ENCODE measurements around the gene POLR1A. TPM values are rescaled to one million over a fixed set of nuclear protein-coding genes. Genes with fewer than 3 reads are reported as not detected.

POLR1A gene
- 10 to 100 TPM; 18.8 to 44.4 (median 21.7) TPM for total RNA-seq
- 1 to 10 TPM; 2.9 to 5.1 TPM for polyA plus RNA-seq
- 70.4 reads per million, percentile 78 among the genes with 10 or more reads in this experiment for total RNA-seq

- Histone ChIP-seq H3K36me3 (ENCODE audit: control insufficient read depth in 2 of 3, insufficient read depth in 3 of 3, low read length in 3 of 3) (peaks cover 0 to 13% (median 12%) of the 10 kb centered on the region in 3 experiments), H3K27me3 (ENCODE audit: control insufficient read depth in 2 of 2, insufficient read depth in 2 of 2, low read length in 2 of 2) (no peaks in the 10 kb centered on the region), H3K9me3 (ENCODE audit: control insufficient read depth in 2 of 3, low read length in 3 of 3) (no peaks in the 10 kb centered on the region), H3K4me1 (ENCODE audit: control insufficient read depth in 2 of 2, insufficient read depth in 2 of 2, low read length in 2 of 2) (peaks cover 20 to 28% of the 10 kb centered on the region in 2 donors), H3K4me3 (ENCODE audit: low read length) (peak within 1 kb of the TSS; percentile 95), H3K27ac (ENCODE audit: low read depth, low read length) (peak within 1 kb of the TSS; percentile 86)
- POLR2A ChIA-PET = interaction anchor here (0.6 to 2.3 kb wide), 23 partner anchors 9 to 501 kb away, joined by 3 to 17 read pairs (median 4); partner anchors contain the start of genes C2orf68, IMMT, KDM3A and MRPL35
- intact Hi-C loops (cut with micrococcal nuclease) = loop anchor here (1.0 to 10.0 kb wide), 15 partner anchors 90 to 751 kb away; partner anchors contain the start of genes ELMOD3 (in 2 of the 2), RETSAT (in 2 of the 2), USP39 (in 2 of the 2) and C2orf68 (in 1 of the 2)
- Mint-ChIP-seq H3K4me1 (peaks cover 37 to 86% (median 76%) of the 10 kb centered on the region in 7 donors), H3K36me3 (peaks cover 4 to 31% (median 20%) of the 10 kb centered on the region in 5 donors), H3K27ac (peak within 1 kb of the TSS; percentile 95 to 100 (median 99)), H3K9me3 (peaks cover 0 to 3% (median 0%) of the 10 kb centered on the region in 11 donors), H3K27me3 (no peaks in the 10 kb centered on the region), H3K4me3 (peak within 1 kb of the TSS; percentile 90 to 97 (median 92))
- CTCF ChIA-PET = interaction anchor here (0.6 to 1.5 kb wide), 4 partner anchors 90 to 278 kb away, joined by 3 to 5 read pairs (median 3); partner anchors contain the start of genes IMMT and ST3GAL5
- ATAC-seq (peak; percentile 86), DNase-seq (peak; percentile 61 to 91 (median 89))
Observed at GRCh38 chr2:86105252-86105968, at the start of gene POLR1A. POLR1A (minus strand) TSS chr2:86105886; CDS start chr2:86105776, 110 bp downstream.

DNA sequence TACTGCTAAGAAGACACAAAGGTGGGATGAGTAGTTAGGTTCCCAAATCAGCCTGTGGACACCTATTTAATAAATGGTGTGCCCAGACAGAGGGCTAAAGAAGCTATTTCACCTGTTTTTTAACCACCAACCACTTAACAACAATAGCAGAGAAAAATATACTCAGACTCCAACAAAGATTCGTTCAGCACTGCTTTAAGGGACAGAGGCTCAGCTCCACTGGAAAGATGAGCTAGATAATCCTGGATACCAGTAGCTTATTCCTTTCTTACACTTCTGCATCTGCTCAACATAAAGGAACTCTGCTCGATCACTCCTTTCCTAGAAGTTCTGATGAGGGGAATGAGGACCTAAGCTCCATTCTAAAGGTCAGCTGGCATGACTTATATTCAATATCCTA, 44.8 kb upstream of the POLR1A start:
- Histone ChIP-seq H3K9me3 (ENCODE audit: control insufficient read depth in 2 of 3, low read length in 3 of 3) (no peaks in the 10 kb centered on the region), H3K4me3 (ENCODE audit: low read length) (no peak overlapping the region), H3K27ac (ENCODE audit: low read depth, low read length) (no peak overlapping the region), H3K36me3 (ENCODE audit: control insufficient read depth in 2 of 3, insufficient read depth in 3 of 3, low read length in 3 of 3) (peaks cover 23 to 79% (median 32%) of the 10 kb centered on the region in 3 experiments), H3K4me1 (ENCODE audit: control insufficient read depth in 2 of 2, insufficient read depth in 2 of 2, low read length in 2 of 2) (no peaks in the 10 kb centered on the region), H3K27me3 (ENCODE audit: control insufficient read depth in 2 of 2, insufficient read depth in 2 of 2, low read length in 2 of 2) (no peaks in the 10 kb centered on the region)
- H3K4me1 Mint-ChIP-seq = peaks cover 0 to 8% (median 0%) of the 10 kb centered on the region in 7 donors
- intact Hi-C loops (cut with micrococcal nuclease) = no loop called here
- no peak for ATAC-seq
- POLR2A ChIA-PET = interaction anchor here (1.1 kb wide), 1 partner anchor 44 kb away, joined by 3 read pairs; the partner anchor contains the start of genes POLR1A and PTCD3
- H3K27me3 Mint-ChIP-seq = no peaks in the 10 kb centered on the region
- CTCF ChIA-PET = interaction anchor here (1.0 kb wide), 1 partner anchor 324 kb away, joined by 3 read pairs; no protein-coding TSS in a partner anchor
- no peaks in the 10 kb centered on the region for H3K9me3 Mint-ChIP-seq
- peaks cover 7 to 48% (median 30%) of the 10 kb centered on the region in 5 donors for H3K36me3 Mint-ChIP-seq
- no peak overlapping the region for H3K4me3 Mint-ChIP-seq
- H3K27ac Mint-ChIP-seq = peak overlapping the region in 5 of 9 donors; percentile 25 to 84 (median 48)
- no peak for DNase-seq

DNA sequence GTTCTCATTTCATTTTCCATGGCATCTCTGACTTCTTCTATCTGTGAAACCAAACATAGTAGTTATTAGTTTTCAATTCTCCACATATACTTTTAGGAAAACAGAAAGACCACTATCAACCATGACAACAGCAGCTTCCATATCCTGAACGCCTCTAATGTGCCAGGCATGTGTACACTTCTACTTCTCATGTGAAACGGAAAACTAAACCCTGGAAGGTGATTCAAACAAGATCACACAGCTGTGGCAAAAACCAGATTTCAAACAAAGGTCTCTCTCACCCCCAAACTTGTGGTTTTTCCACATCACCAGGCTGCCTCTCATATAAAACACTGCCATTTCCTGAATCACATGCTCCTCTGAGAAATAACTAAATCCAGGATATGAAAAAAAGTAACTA, 42.1 kb upstream of the POLR1A start:
- Mint-ChIP-seq H3K27ac (peak overlapping the region in 5 of 9 donors; percentile 8 to 48 (median 15)), H3K36me3 (peaks cover 7 to 49% (median 37%) of the 10 kb centered on the region in 5 donors), H3K4me1 (peaks cover 0 to 8% (median 0%) of the 10 kb centered on the region in 7 donors), H3K4me3 (no peak overlapping the region), H3K9me3 (no peaks in the 10 kb centered on the region), H3K27me3 (no peaks in the 10 kb centered on the region)
- Histone ChIP-seq H3K36me3 (ENCODE audit: control insufficient read depth in 2 of 3, insufficient read depth in 3 of 3, low read length in 3 of 3) (peaks cover 16 to 86% (median 36%) of the 10 kb centered on the region in 3 experiments), H3K9me3 (ENCODE audit: control insufficient read depth in 2 of 3, low read length in 3 of 3) (no peaks in the 10 kb centered on the region), H3K4me1 (ENCODE audit: control insufficient read depth in 2 of 2, insufficient read depth in 2 of 2, low read length in 2 of 2) (no peaks in the 10 kb centered on the region), H3K4me3 (ENCODE audit: low read length) (no peak overlapping the region), H3K27me3 (ENCODE audit: control insufficient read depth in 2 of 2, insufficient read depth in 2 of 2, low read length in 2 of 2) (no peaks in the 10 kb centered on the region), H3K27ac (ENCODE audit: low read depth, low read length) (no peak overlapping the region)
- ChIA-PET CTCF (interaction anchor here (0.6 kb wide), 1 partner anchor 29 kb away, joined by 5 read pairs; no protein-coding TSS in a partner anchor), POLR2A (interaction anchor here (0.6 kb wide), 1 partner anchor 39 kb away, joined by 3 read pairs; no protein-coding TSS in a partner anchor)
- intact Hi-C loops (cut with micrococcal nuclease) = no loop called here
- DNase-seq (no peak), ATAC-seq (no peak)

DNA sequence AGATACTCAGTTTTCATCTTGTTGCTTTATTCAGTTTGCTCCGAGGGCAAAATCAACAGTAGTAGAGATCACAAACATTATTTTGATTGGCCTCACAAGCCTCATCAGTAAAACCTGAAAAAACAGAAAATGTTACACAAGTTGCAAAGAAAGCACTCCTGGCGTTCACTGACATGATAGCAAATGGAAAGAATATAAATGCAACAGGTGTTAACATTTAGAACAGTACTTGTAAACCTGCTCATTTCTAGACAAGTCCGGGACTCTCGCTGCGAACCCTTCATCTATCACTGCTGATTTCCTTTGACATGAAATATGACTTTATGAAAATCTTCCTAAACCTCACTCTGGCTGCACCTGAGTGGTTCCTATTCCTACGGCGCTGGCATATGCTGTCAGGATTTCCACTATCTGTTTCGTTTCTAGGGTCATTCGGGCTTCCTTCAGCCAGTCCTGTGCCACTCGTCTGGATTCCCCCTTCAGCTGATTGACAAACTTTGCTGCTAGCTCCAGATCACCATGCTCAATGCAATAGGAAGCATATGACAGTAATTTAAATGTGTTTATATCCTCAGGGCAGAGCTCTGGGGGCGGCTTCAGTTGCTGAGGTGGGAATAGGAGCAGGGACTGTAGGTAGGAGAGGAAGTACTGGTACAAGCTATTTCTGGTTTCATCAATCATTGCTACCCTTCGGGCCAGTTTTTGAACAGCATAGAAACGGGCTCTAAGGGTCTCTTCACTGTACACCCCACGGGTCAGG, 38.4 kb upstream of the POLR1A start:
- Mint-ChIP-seq H3K27me3 (no peaks in the 10 kb centered on the region), H3K36me3 (peaks cover 4 to 42% (median 27%) of the 10 kb centered on the region in 5 donors), H3K4me3 (no peak overlapping the region), H3K4me1 (peaks cover 0 to 10% (median 2%) of the 10 kb centered on the region in 7 donors), H3K9me3 (no peaks in the 10 kb centered on the region), H3K27ac (peak overlapping the region in 4 of 9 donors; percentile 20 to 51 (median 36))
- DNase-seq (no peak), ATAC-seq (no peak)
- ChIA-PET POLR2A (no interaction called here), CTCF (no interaction called here)
- no peaks in the 10 kb centered on the region for H3K27me3 ChIP-seq (ENCODE audit: control insufficient read depth in 2 of 2, insufficient read depth in 2 of 2, low read length in 2 of 2)
- H3K36me3 ChIP-seq (ENCODE audit: control insufficient read depth in 2 of 3, insufficient read depth in 3 of 3, low read length in 3 of 3) = peaks cover 16 to 89% (median 22%) of the 10 kb centered on the region in 3 experiments
- no peaks in the 10 kb centered on the region for H3K9me3 ChIP-seq (ENCODE audit: control insufficient read depth in 2 of 3, low read length in 3 of 3)
- intact Hi-C loops (cut with micrococcal nuclease) = no loop called here
- H3K4me3 ChIP-seq (ENCODE audit: low read length) = no peak overlapping the region
- H3K27ac ChIP-seq (ENCODE audit: low read depth, low read length) = no peak overlapping the region
- H3K4me1 ChIP-seq (ENCODE audit: control insufficient read depth in 2 of 2, insufficient read depth in 2 of 2, low read length in 2 of 2) = no peaks in the 10 kb centered on the region

GRCh38 chr2:86143307-86143706, 37.6 kb upstream of the POLR1A start:
- ATAC-seq = no peak
- POLR2A ChIA-PET = no interaction called here
- intact Hi-C loops (cut with micrococcal nuclease) = no loop called here

More at GRCh38 chr2:86143307-86143706, 37.6 kb upstream of the POLR1A start:
- Histone ChIP-seq H3K27ac (ENCODE audit: low read depth, low read length) (no peak overlapping the region), H3K4me1 (ENCODE audit: control insufficient read depth in 2 of 2, insufficient read depth in 2 of 2, low read length in 2 of 2) (no peaks in the 10 kb centered on the region), H3K9me3 (ENCODE audit: control insufficient read depth in 2 of 3, low read length in 3 of 3) (no peaks in the 10 kb centered on the region), H3K36me3 (ENCODE audit: control insufficient read depth in 2 of 3, insufficient read depth in 3 of 3, low read length in 3 of 3) (peaks cover 12 to 89% (median 22%) of the 10 kb centered on the region in 3 experiments), H3K27me3 (ENCODE audit: control insufficient read depth in 2 of 2, insufficient read depth in 2 of 2, low read length in 2 of 2) (no peaks in the 10 kb centered on the region), H3K4me3 (ENCODE audit: low read length) (no peak overlapping the region)
- Mint-ChIP-seq H3K36me3 (peaks cover 0 to 45% (median 25%) of the 10 kb centered on the region in 5 donors), H3K4me3 (no peak overlapping the region), H3K27me3 (no peaks in the 10 kb centered on the region), H3K27ac (peak overlapping the region in 2 of 9 donors; percentile 15 to 76), H3K4me1 (peaks cover 0 to 11% (median 4%) of the 10 kb centered on the region in 7 donors), H3K9me3 (no peaks in the 10 kb centered on the region)
- CTCF ChIA-PET = no interaction called here
- no peak for DNase-seq
